HCT116 (cell line): ENCODE data around the gene RCSD1. TPM values are rescaled to one million over a fixed set of nuclear protein-coding genes. Genes with fewer than 3 reads are reported as not detected.

ENCODE experiments used
- ATAC-seq: fragments of 200-7000 bp; cut with Tn5 transposase; 2 replicates; pipeline ENCODE4 v1.9.1; 2020; ENCODE audit warnings: mild to moderate bottlenecking, moderate library complexity
- BruUV-seq: library from RNA; stranded (reverse); fragments of 400-500 nt; replicated peaks from 2 replicates; lab custom pipeline; 2021; lab: Mats Ljungman, UMichigan
- CTCF ChIA-PET: fragments of 300-600 bp; sonication (Branson Sonifier 250); formaldehyde crosslinking; loops from one replicate; lab custom pipeline; 2021; ENCODE audit warnings: antibody characterized with exemption; lab: Charles Lee
- POLR2A ChIA-PET: fragments of 300-600, 350-600 bp; sonication (Branson Sonifier 250); formaldehyde crosslinking; loops from one replicate; lab custom pipeline; 2021; ENCODE audit warnings: antibody characterized with exemption; lab: Charles Lee
- RAD21 ChIA-PET, 2 experiments: fragments of 300-600 bp; sonication (Branson Sonifier 250); formaldehyde crosslinking; loops; one replicate each; lab custom pipeline; 2023; ENCODE audit warnings: low total read pairs in 2 of 2; ENCODE audit not compliant: uncharacterized antibody in 2 of 2, unreplicated experiment in 2 of 2, low non-redundant PET in 1 of 2; lab: Charles Lee
- DNase-seq: peaks from one replicate; pipeline ENCODE4 v3.0.0-alpha.2; 2010; ENCODE audit warnings: low read depth, low spot score
- H2AFZ ChIP-seq: fragments of 200-600 bp; shearing (Covaris generic), sonication (generic); 2 replicates; pipeline ENCODE4 v1.6.1; 2017; ENCODE audit warnings: low read depth, mixed run types, mixed read lengths, antibody characterized with exemption, low read length; ENCODE audit not compliant: poor library complexity, severe bottlenecking
- H3K27ac ChIP-seq: 2 replicates; pipeline ENCODE4 v1.5.1; 2012; ENCODE audit warnings: low read depth, low read length
- H3K27me3 ChIP-seq: fragments of 200-600 bp; sonication (generic); 2 replicates; pipeline ENCODE4 v1.6.1; 2016; ENCODE audit warnings: mixed run types, low read length, mixed read lengths; ENCODE audit not compliant: insufficient read depth
- H3K36me3 ChIP-seq, 2 experiments: fragments of 200-500 bp in 1 of 2; fragments of 200-600 bp in 1 of 2; sonication (Bioruptor generic) in 1 of 2; sonication (generic) in 1 of 2; 2 replicates each; pipeline versions ENCODE4 v1.5.1 to v1.6.1; 2014 to 2016; ENCODE audit warnings: low read length in 2 of 2, inconsistent platforms in 1 of 2, mixed read lengths in 1 of 2, mixed run types in 1 of 2; ENCODE audit not compliant: insufficient read depth in 2 of 2, control insufficient read depth in 1 of 2
- H3K4me1 ChIP-seq, 2 experiments: fragments of 200-600 bp in 1 of 2; sonication (generic) in 1 of 2; 2 replicates each; pipeline versions ENCODE4 v1.5.1 to v1.6.1; 2012 to 2017; ENCODE audit warnings: low read length in 2 of 2, inconsistent platforms in 1 of 2, mild to moderate bottlenecking in 1 of 2, mixed read lengths in 1 of 2, mixed run types in 1 of 2, moderate library complexity in 1 of 2; ENCODE audit not compliant: insufficient read depth in 2 of 2, control insufficient read depth in 1 of 2
- H3K4me2 ChIP-seq: fragments of 200-600 bp; sonication (generic); 2 replicates; pipeline ENCODE4 v1.6.1; 2017; ENCODE audit warnings: mixed run types, low read length, mixed read lengths
- H3K4me3 ChIP-seq, 2 experiments: fragments of 200-600 bp in 1 of 2; sonication (generic) in 1 of 2; replicated peaks in 1 of 2; 2 replicates each; pipeline ENCODE4 v1.5.1; 2011 to 2016; ENCODE audit warnings: low read length in 2 of 2, control low read depth in 1 of 2, low read depth in 1 of 2, mild to moderate bottlenecking in 1 of 2, mixed read lengths in 1 of 2, mixed run types in 1 of 2
- H3K79me2 ChIP-seq: fragments of 200-600 bp; sonication (generic); 2 replicates; pipeline ENCODE4 v1.6.1; 2017; ENCODE audit warnings: mild to moderate bottlenecking, mixed run types, low read length, moderate library complexity, mixed read lengths; ENCODE audit not compliant: insufficient read depth
- H3K9ac ChIP-seq: fragments of 200-600 bp; sonication (generic); 2 replicates; pipeline ENCODE4 v1.6.1; 2016; ENCODE audit warnings: low read length, mixed read lengths
- H3K9me2 ChIP-seq: fragments of 200-600 bp; sonication (generic), shearing (Covaris generic); 2 replicates; pipeline ENCODE4 v1.6.1; 2017; ENCODE audit warnings: mixed run types, mild to moderate bottlenecking, moderate library complexity; ENCODE audit not compliant: insufficient read depth
- H3K9me3 ChIP-seq, 2 experiments: fragments of 200-500 bp in 1 of 2; fragments of 200-600 bp in 1 of 2; sonication (Bioruptor generic) in 1 of 2; sonication (generic) in 1 of 2; 2 replicates each; pipeline ENCODE4 v1.6.1; 2014 to 2017; ENCODE audit warnings: low read length in 2 of 2, mixed read lengths in 2 of 2, inconsistent platforms in 1 of 2, low read depth in 1 of 2, mild to moderate bottlenecking in 1 of 2, mixed run types in 1 of 2, moderate library complexity in 1 of 2; ENCODE audit not compliant: control insufficient read depth in 1 of 2, insufficient read depth in 1 of 2
- H4K20me1 ChIP-seq: fragments of 200-600 bp; sonication (generic), shearing (Covaris generic); 2 replicates; pipeline ENCODE4 v1.6.1; 2017; ENCODE audit warnings: mixed run types, mild to moderate bottlenecking, moderate library complexity; ENCODE audit not compliant: insufficient read depth
- CEBPB ChIP-seq: IDR thresholded peaks from 2 replicates; pipeline ENCODE4 v1.6.1; 2012; ENCODE audit warnings: low read depth
- CTCF ChIP-seq, 3 experiments: fragments of 200-600 bp in 1 of 3; sonication (generic) in 1 of 3; IDR thresholded peaks in 2 of 3; conservative IDR thresholded peaks in 1 of 3; 2 replicates each; pipeline ENCODE4 v1.5.1; 2012 to 2017; ENCODE audit warnings: low read depth in 2 of 3, low read length in 2 of 3, antibody characterized with exemption in 1 of 3, borderline replicate concordance in 1 of 3, control low read depth in 1 of 3, mild to moderate bottlenecking in 1 of 3, mixed read lengths in 1 of 3, mixed run types in 1 of 3, moderate library complexity in 1 of 3; ENCODE audit not compliant: insufficient read depth in 1 of 3
- ELF1 ChIP-seq: IDR thresholded peaks from 2 replicates; pipeline ENCODE4 v1.6.1; 2012; ENCODE audit warnings: low read depth, borderline replicate concordance
- EZH2 ChIP-seq: fragments of 200-600 bp; sonication (generic); IDR thresholded peaks from 2 replicates; pipeline ENCODE4 v1.6.1; 2017; ENCODE audit warnings: antibody characterized with exemption, mixed run types
- POLR2AphosphoS5 ChIP-seq: IDR thresholded peaks from 2 replicates; pipeline ENCODE4 v1.6.1; 2011; ENCODE audit warnings: mild to moderate bottlenecking, low read depth, low read length, moderate library complexity
- SP1 ChIP-seq: IDR thresholded peaks from 2 replicates; pipeline ENCODE4 v1.6.1; 2012; ENCODE audit warnings: low read depth
- TCF7L2 ChIP-seq: IDR thresholded peaks from 2 replicates; pipeline ENCODE4 v1.7.0; 2011; ENCODE audit warnings: borderline replicate concordance, inconsistent platforms; ENCODE audit not compliant: insufficient read depth, insufficient read length; ENCODE audit errors: extremely low read depth
- ZFX ChIP-seq: fragments of 450-650 bp; IDR thresholded peaks from 2 replicates; pipeline ENCODE4 v1.6.1; 2017
- intact Hi-C: fragments of 100-400 bp; cut with micrococcal nuclease; formaldehyde crosslinking; loops from 2 replicates; pipeline ENCODE4 v1.10.0; 2022
- total RNA-seq: library from RNA; stranded (reverse); gene quantifications from one replicate; pipeline ENCODE4 v1.2.1, GENCODE V29; 2021; ENCODE audit not compliant: unreplicated experiment

RCSD1 gene
- total RNA-seq, 1 experiment from 2014 or later = 0.15 TPM

- no peaks in the 10 kb centered on the region for H3K9me3 ChIP-seq
- H2AFZ ChIP-seq = no peak overlapping the region
- no TSS peak for BruUV-seq
- TF ChIP-seq TCF7L2 (no peak), ZFX (no peak), EZH2 (no peak), SP1 (no peak), POLR2AphosphoS5 (no peak), ELF1 (no peak), CTCF (IDR thresholded peaks at IDR 0.05 in 2 of 3, conservative IDR thresholded peaks at IDR 0.05 in 1 of 3; ENCODE audit: borderline replicate concordance in 1 of 3, insufficient read depth in 1 of 3, low read depth in 2 of 3, low read length in 2 of 3) (no peak), CEBPB (no peak)
- no peak overlapping the region for H3K4me2 ChIP-seq
- H3K9me2 ChIP-seq = no peaks in the 10 kb centered on the region
- no peaks in the 10 kb centered on the region for H3K79me2 ChIP-seq
- no peaks in the 10 kb centered on the region for H3K27me3 ChIP-seq
- CTCF ChIA-PET = no interaction called here
- H3K4me3 ChIP-seq = no peak overlapping the region
- no peak overlapping the region for H3K27ac ChIP-seq
- H3K36me3 ChIP-seq = no peaks in the 10 kb centered on the region
- POLR2A ChIA-PET = no interaction called here
- no peaks in the 10 kb centered on the region for H4K20me1 ChIP-seq
- H3K9ac ChIP-seq = no peak overlapping the region
- peaks cover 2 to 22% of the 10 kb centered on the region in 2 experiments; a peak in 3 of 4 replicates for H3K4me1 ChIP-seq
- DNase-seq = no peak
- RAD21 ChIA-PET = no interaction called here
- intact Hi-C loops = no loop called here
- no peak for ATAC-seq
Observed at GRCh38 chr1:167661527-167662426, 31.7 kb downstream of the RCSD1 start.
